Endothelial cell of umbilical vein (primary cell): ENCODE data around the gene AP5M1. TPM values are rescaled to one million over a fixed set of nuclear protein-coding genes. Genes with fewer than 3 reads are reported as not detected.

Experiments
- BruUV-seq: library from RNA; stranded (reverse); fragments of 400-500 nt; replicated peaks from 2 replicates; lab custom pipeline; 2021; lab: Mats Ljungman, UMichigan
- CTCF ChIA-PET: fragments of 300-600, 350-600 bp; sonication (Branson Sonifier 250); formaldehyde crosslinking; loops from one replicate; lab custom pipeline; 2021; ENCODE audit warnings: antibody characterized with exemption, inconsistent platforms; lab: Charles Lee
- POLR2A ChIA-PET: fragments of 300-600, 350-600 bp; sonication (Branson Sonifier 250); formaldehyde crosslinking; loops from one replicate; lab custom pipeline; 2021; ENCODE audit warnings: antibody characterized with exemption, inconsistent platforms; lab: Charles Lee
- DNase-seq: peaks from one replicate; pipeline ENCODE4 v3.0.0-alpha.2; 2011; ENCODE audit warnings: low read depth, low spot score
- FAIRE-seq: peaks from 2 replicates; lab custom pipeline; 2011; peaks lifted over from hg19 to GRCh38; lab: Jason Lieb, UNC
- H2AFZ ChIP-seq: 2 replicates; pipeline ENCODE4 v1.6.0; 2012; ENCODE audit warnings: low read depth, low read length, control low read depth, inconsistent platforms
- H3K27ac ChIP-seq: 2 replicates; pipeline ENCODE4 v1.5.1; 2011; ENCODE audit warnings: low read depth, mild to moderate bottlenecking, control low read depth, low read length, moderate library complexity; ENCODE audit not compliant: insufficient read depth
- H3K27me3 ChIP-seq, 2 experiments: 2 replicates each; pipeline versions ENCODE4 v1.6.0 to v1.6.1; 2011; ENCODE audit warnings: low read length in 2 of 2, mixed read lengths in 1 of 2; ENCODE audit not compliant: control insufficient read depth in 2 of 2, insufficient read depth in 2 of 2
- H3K36me3 ChIP-seq, 2 experiments: 2 replicates in 1 of 2; 3 replicates in 1 of 2; pipeline ENCODE4 v1.5.1; 2011; ENCODE audit warnings: low read length in 2 of 2, mild to moderate bottlenecking in 1 of 2, moderate library complexity in 1 of 2; ENCODE audit not compliant: control insufficient read depth in 2 of 2, insufficient read depth in 2 of 2; ENCODE audit errors: extremely low read depth in 1 of 2
- H3K4me1 ChIP-seq: 3 replicates; pipeline ENCODE4 v1.5.1; 2011; ENCODE audit warnings: mild to moderate bottlenecking, low read length; ENCODE audit not compliant: control insufficient read depth, insufficient read depth; ENCODE audit errors: extremely low read depth
- H3K4me2 ChIP-seq: 2 replicates; pipeline ENCODE4 v1.6.1; 2011; ENCODE audit warnings: low read length, control low read depth, mixed read lengths; ENCODE audit not compliant: insufficient read depth
- H3K4me3 ChIP-seq, 3 experiments: fragments of 200-600 bp in 1 of 3; sonication (generic), shearing (Covaris generic) in 1 of 3; replicated peaks in 1 of 3; 2 replicates each; pipeline ENCODE4 v1.5.1; 2011 to 2016; ENCODE audit warnings: control low read depth in 3 of 3, low read length in 3 of 3, mild to moderate bottlenecking in 2 of 3, inconsistent platforms in 1 of 3, low read depth in 1 of 3, moderate library complexity in 1 of 3; ENCODE audit not compliant: insufficient read depth in 1 of 3
- H3K79me2 ChIP-seq: 2 replicates; pipeline ENCODE4 v1.6.0; 2012; ENCODE audit warnings: low read length, inconsistent platforms; ENCODE audit not compliant: control insufficient read depth, insufficient read depth
- H3K9ac ChIP-seq: replicated peaks from 2 replicates; pipeline ENCODE3; 2011; ENCODE audit warnings: low read length, control low read depth; ENCODE audit not compliant: insufficient read depth; ENCODE audit errors: extremely low read depth
- H3K9me1 ChIP-seq: replicated peaks from 3 replicates; pipeline ENCODE4 v1.6.0; 2011; ENCODE audit warnings: mild to moderate bottlenecking, low read length; ENCODE audit not compliant: control insufficient read depth, insufficient read depth; ENCODE audit errors: extremely low read depth
- H3K9me3 ChIP-seq: replicated peaks from 2 replicates; pipeline ENCODE4 v1.5.1; 2012; ENCODE audit warnings: low read length, inconsistent platforms; ENCODE audit not compliant: control insufficient read depth, insufficient read depth
- H4K20me1 ChIP-seq: replicated peaks from 2 replicates; pipeline ENCODE3; 2011; ENCODE audit warnings: mild to moderate bottlenecking, low read length; ENCODE audit not compliant: control insufficient read depth, insufficient read depth; ENCODE audit errors: extremely low read depth
- EZH2 ChIP-seq: IDR thresholded peaks from 2 replicates; pipeline ENCODE4 v1.6.1; 2012; ENCODE audit warnings: borderline replicate concordance, low read depth, mild to moderate bottlenecking, moderate library complexity, low read length, inconsistent platforms; ENCODE audit not compliant: severe bottlenecking
- FOS ChIP-seq: IDR thresholded peaks from 2 replicates; pipeline ENCODE4 v1.6.1; 2011; ENCODE audit warnings: mild to moderate bottlenecking, low read length, moderate library complexity, borderline replicate concordance; ENCODE audit not compliant: insufficient read depth
- GATA2 ChIP-seq: IDR thresholded peaks from 2 replicates; pipeline ENCODE4 v1.7.0; 2011; ENCODE audit warnings: low read depth, mild to moderate bottlenecking, moderate library complexity, mixed read lengths, low read length; ENCODE audit not compliant: insufficient read length, insufficient read depth
- JUN ChIP-seq: IDR thresholded peaks from 2 replicates; pipeline ENCODE4 v1.6.1; 2011; ENCODE audit warnings: borderline replicate concordance, low read depth; ENCODE audit not compliant: insufficient read length, insufficient read depth
- MYC ChIP-seq: IDR thresholded peaks from one replicate; pipeline ENCODE4 v1.6.1; 2011; ENCODE audit warnings: mild to moderate bottlenecking, low read depth, low read length
- POLR2A ChIP-seq: IDR thresholded peaks from 2 replicates; pipeline ENCODE4 v1.6.1; 2012; ENCODE audit warnings: low read depth, mild to moderate bottlenecking, control low read depth, low read length
- POLR2AphosphoS5 ChIP-seq: IDR thresholded peaks from 2 replicates; pipeline ENCODE4 v1.6.1; 2012; ENCODE audit warnings: low read depth, mild to moderate bottlenecking, control low read depth, low read length, moderate library complexity; ENCODE audit not compliant: insufficient read depth
- dilution Hi-C: fragments of 300-500 bp; cut with MboI; formaldehyde crosslinking; loops from one replicate; pipeline ENCODE4 v1.15.0; 2019; ENCODE audit warnings: low sequenced_read_pairs; ENCODE audit not compliant: extremely low pct_ligation_motif_present
- intact Hi-C: fragments of 100-400 bp; cut with micrococcal nuclease; formaldehyde crosslinking; loops from one replicate; pipeline ENCODE4 v1.10.0; 2022
- polyA plus RNA-seq, 4 experiments: library from polyadenylated mRNA; depleted of rRNA in 3 of 4; stranded (reverse) in 3 of 4; unstranded in 1 of 4; fragments of >200 nt; gene quantifications; 2 replicates each; pipeline versions ENCODE4 v1.2.1 to v1.2.3, GENCODE V29; 2011 to 2012; ENCODE audit warnings: missing spikeins in 1 of 4
- total RNA-seq: library from RNA; stranded (reverse); gene quantifications from 2 replicates; pipeline ENCODE4 v1.2.3, GENCODE V29; 2021
- TF ChIP-seq, protein P1 (sequence below), 2 donors: IDR thresholded peaks; 1 replicate in 1 of 2; 2 replicates in 1 of 2; pipeline ENCODE4 v1.5.1; 2011; ENCODE audit warnings: low read length in 2 of 2, mild to moderate bottlenecking in 2 of 2, moderate library complexity in 2 of 2, control low read depth in 1 of 2, inconsistent platforms in 1 of 2, low read depth in 1 of 2; ENCODE audit not compliant: insufficient read depth in 1 of 2; ENCODE audit errors: extremely low read depth in 1 of 2
- TF ChIP-seq, protein P2 (sequence below): IDR thresholded peaks from 2 replicates; pipeline ENCODE4 v1.6.1; 2011; ENCODE audit not compliant: insufficient read depth, insufficient read length

Gene AP5M1
- total and polyA plus RNA-seq, 2 donors (not counting 3 experiments of a cell fraction or from before 2014, with no cell fraction given) = 14.8 to 38.7 TPM

DNA sequence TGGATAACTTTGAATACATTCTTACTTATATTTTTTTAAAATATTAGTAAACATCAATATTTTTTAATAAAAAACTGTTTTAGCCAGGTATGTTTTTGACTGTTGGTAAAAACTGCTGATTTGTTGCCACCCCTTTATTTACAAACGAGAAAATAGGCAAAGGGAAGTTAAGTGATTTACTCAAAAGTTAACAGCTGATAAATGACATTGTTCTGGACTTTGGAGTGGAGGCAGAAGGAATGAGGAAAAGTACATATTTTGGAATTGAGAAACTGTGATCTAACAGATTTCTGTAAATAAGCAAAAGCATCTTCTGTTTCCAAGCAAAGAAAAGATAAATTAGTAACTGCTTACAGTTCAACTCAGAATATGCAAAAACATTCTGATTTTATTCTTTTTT lies 4.5 kb downstream of the AP5M1 start:
- ChIA-PET POLR2A (no interaction called here), CTCF (no interaction called here)
- dilution Hi-C loops = no loop called here

More for the DNA sequence above, 4.5 kb downstream of the AP5M1 start:
- H4K20me1 ChIP-seq = no peaks in the 10 kb centered on the region
- H3K4me1 ChIP-seq = peaks cover 4% of the 10 kb centered on the region
- peaks cover 50% of the 10 kb centered on the region for H3K79me2 ChIP-seq
- H3K27me3 ChIP-seq = no peaks in the 10 kb centered on the region
- FAIRE-seq = no peak
- H3K9me1 ChIP-seq = no peaks in the 10 kb centered on the region
- H3K9me3 ChIP-seq = no peaks in the 10 kb centered on the region
- no TSS peak for BruUV-seq
- H2AFZ ChIP-seq = no peak overlapping the region
- H3K9ac ChIP-seq = no peak overlapping the region
- H3K4me3 ChIP-seq = no peak overlapping the region
- H3K4me2 ChIP-seq = no peak overlapping the region
- TF ChIP-seq MYC (no peak), POLR2AphosphoS5 (no peak), EZH2 (no peak), POLR2A (no peak), FOS (no peak), GATA2 (no peak), JUN (no peak)
- TF ChIP-seq, protein P1, sequence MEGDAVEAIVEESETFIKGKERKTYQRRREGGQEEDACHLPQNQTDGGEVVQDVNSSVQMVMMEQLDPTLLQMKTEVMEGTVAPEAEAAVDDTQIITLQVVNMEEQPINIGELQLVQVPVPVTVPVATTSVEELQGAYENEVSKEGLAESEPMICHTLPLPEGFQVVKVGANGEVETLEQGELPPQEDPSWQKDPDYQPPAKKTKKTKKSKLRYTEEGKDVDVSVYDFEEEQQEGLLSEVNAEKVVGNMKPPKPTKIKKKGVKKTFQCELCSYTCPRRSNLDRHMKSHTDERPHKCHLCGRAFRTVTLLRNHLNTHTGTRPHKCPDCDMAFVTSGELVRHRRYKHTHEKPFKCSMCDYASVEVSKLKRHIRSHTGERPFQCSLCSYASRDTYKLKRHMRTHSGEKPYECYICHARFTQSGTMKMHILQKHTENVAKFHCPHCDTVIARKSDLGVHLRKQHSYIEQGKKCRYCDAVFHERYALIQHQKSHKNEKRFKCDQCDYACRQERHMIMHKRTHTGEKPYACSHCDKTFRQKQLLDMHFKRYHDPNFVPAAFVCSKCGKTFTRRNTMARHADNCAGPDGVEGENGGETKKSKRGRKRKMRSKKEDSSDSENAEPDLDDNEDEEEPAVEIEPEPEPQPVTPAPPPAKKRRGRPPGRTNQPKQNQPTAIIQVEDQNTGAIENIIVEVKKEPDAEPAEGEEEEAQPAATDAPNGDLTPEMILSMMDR (IDR thresholded peaks at IDR 0.05; ENCODE audit: extremely low read depth in 1 of 2, insufficient read depth in 1 of 2, low read depth in 1 of 2, low read length in 2 of 2) = no peak
- TF ChIP-seq, protein P2, sequence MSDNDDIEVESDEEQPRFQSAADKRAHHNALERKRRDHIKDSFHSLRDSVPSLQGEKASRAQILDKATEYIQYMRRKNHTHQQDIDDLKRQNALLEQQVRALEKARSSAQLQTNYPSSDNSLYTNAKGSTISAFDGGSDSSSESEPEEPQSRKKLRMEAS = no peak
- no peak overlapping the region for H3K27ac ChIP-seq
- DNase-seq = no peak
- intact Hi-C loops = no loop called here
- H3K36me3 ChIP-seq = peaks cover 2 to 7% of the 10 kb centered on the region in 2 experiments
